Naive thymus-derived CD4-positive, alpha-beta T cell (primary cell): ENCODE results near the gene CCDC102B. TPM values are rescaled to one million over a fixed set of nuclear protein-coding genes. Genes with fewer than 3 reads are reported as not detected.

Source experiments
- ATAC-seq: fragments of 150-1000 bp; cut with Tn5 transposase; 2 replicates; pipeline ENCODE4 v1.10.0; 2021; ENCODE audit warnings: mild to moderate bottlenecking, moderate library complexity
- CTCF ChIA-PET: fragments of 350-600 bp; sonication (Branson Sonifier 250); formaldehyde crosslinking; loops from one replicate; lab custom pipeline; 2021; ENCODE audit warnings: antibody characterized with exemption; lab: Charles Lee
- POLR2A ChIA-PET: fragments of 350-600 bp; sonication (Branson Sonifier 250); formaldehyde crosslinking; loops from one replicate; lab custom pipeline; 2021; ENCODE audit warnings: antibody characterized with exemption, inconsistent platforms; lab: Charles Lee
- DNase-seq, 9 donors: peaks; one replicate each; pipeline versions ENCODE4 v3.0.0 to v3.0.0-alpha.2; 2020 to 2022; ENCODE audit warnings: mixed read lengths in 1 of 9
- H3K27ac ChIP-seq: one replicate; pipeline ENCODE4 v1.7.0; 2013; ENCODE audit warnings: mild to moderate bottlenecking, low read depth, low read length, moderate library complexity
- H3K27me3 ChIP-seq, 2 donors: one replicate each; pipeline ENCODE4 v1.7.0; 2013; ENCODE audit warnings: low read length in 2 of 2, mild to moderate bottlenecking in 2 of 2, moderate library complexity in 2 of 2; ENCODE audit not compliant: control insufficient read depth in 2 of 2, insufficient read depth in 2 of 2
- H3K36me3 ChIP-seq, 3 experiments: 1 replicate in 2 of 3; 2 replicates in 1 of 3; pipeline ENCODE4 v1.7.0; 2013; ENCODE audit warnings: low read length in 3 of 3, mild to moderate bottlenecking in 3 of 3, moderate library complexity in 1 of 3; ENCODE audit not compliant: insufficient read depth in 3 of 3, control insufficient read depth in 2 of 3
- H3K4me1 ChIP-seq, 2 donors: one replicate each; pipeline ENCODE4 v1.7.0; 2013; ENCODE audit warnings: low read length in 2 of 2, mild to moderate bottlenecking in 2 of 2, moderate library complexity in 1 of 2; ENCODE audit not compliant: control insufficient read depth in 2 of 2, insufficient read depth in 2 of 2
- H3K4me3 ChIP-seq: 2 replicates; pipeline ENCODE4 v1.7.0; 2013; ENCODE audit warnings: mild to moderate bottlenecking, low read length
- H3K9me3 ChIP-seq, 3 experiments: 1 replicate in 2 of 3; 2 replicates in 1 of 3; pipeline ENCODE4 v1.7.0; 2013; ENCODE audit warnings: low read length in 3 of 3; ENCODE audit not compliant: control insufficient read depth in 2 of 3
- H3K27ac Mint-ChIP-seq, 9 donors: one replicate each; pipeline ENCODE4 v1.8.0; 2020 to 2022; ENCODE audit warnings: mixed read lengths in 9 of 9, mild to moderate bottlenecking in 8 of 9, moderate library complexity in 5 of 9, inconsistent platforms in 2 of 9
- H3K27me3 Mint-ChIP-seq, 5 donors: one replicate each; pipeline ENCODE4 v1.8.0; 2021 to 2022; ENCODE audit warnings: mixed read lengths in 5 of 5, mild to moderate bottlenecking in 1 of 5
- H3K36me3 Mint-ChIP-seq, 5 donors: one replicate each; pipeline ENCODE4 v1.8.0; 2020 to 2022; ENCODE audit warnings: mixed read lengths in 5 of 5, mild to moderate bottlenecking in 3 of 5, inconsistent platforms in 1 of 5
- H3K4me1 Mint-ChIP-seq, 7 donors: one replicate each; pipeline ENCODE4 v1.8.0; 2020 to 2022; ENCODE audit warnings: mixed read lengths in 7 of 7, mild to moderate bottlenecking in 3 of 7, inconsistent platforms in 1 of 7
- H3K4me3 Mint-ChIP-seq, 10 donors: one replicate each; pipeline ENCODE4 v1.8.0; 2020 to 2022; ENCODE audit warnings: mild to moderate bottlenecking in 10 of 10, mixed read lengths in 10 of 10, moderate library complexity in 6 of 10, inconsistent platforms in 2 of 10
- H3K9me3 Mint-ChIP-seq, 11 donors: one replicate each; pipeline ENCODE4 v1.8.0; 2020 to 2022; ENCODE audit warnings: mixed read lengths in 11 of 11, mild to moderate bottlenecking in 4 of 11, inconsistent platforms in 1 of 11, moderate library complexity in 1 of 11
- intact Hi-C, 2 donors: fragments of 100-400 bp; cut with micrococcal nuclease; formaldehyde crosslinking; loops; one replicate each; pipeline ENCODE4 v1.15.1; 2023
- polyA plus RNA-seq, 2 donors: library from polyadenylated mRNA; unstranded; fragments of 300-500 nt; fragmentation: Illumina TruSeq; gene quantifications; one replicate each; pipeline ENCODE4 v1.2.3, GENCODE V29; 2021
- total RNA-seq, 6 experiments: library from RNA in 5 of 6; stranded (reverse) in 5 of 6; gene quantifications; 1 replicate in 5 of 6; 2 replicates in 1 of 6; pipeline ENCODE4 v1.2.3 and lab custom pipeline; 2021 to 2026

The CCDC102B gene
- total and polyA plus RNA-seq, 7 experiments from 2014 or later = 2.7 to 10.9 (median 6.4) TPM

DNA sequence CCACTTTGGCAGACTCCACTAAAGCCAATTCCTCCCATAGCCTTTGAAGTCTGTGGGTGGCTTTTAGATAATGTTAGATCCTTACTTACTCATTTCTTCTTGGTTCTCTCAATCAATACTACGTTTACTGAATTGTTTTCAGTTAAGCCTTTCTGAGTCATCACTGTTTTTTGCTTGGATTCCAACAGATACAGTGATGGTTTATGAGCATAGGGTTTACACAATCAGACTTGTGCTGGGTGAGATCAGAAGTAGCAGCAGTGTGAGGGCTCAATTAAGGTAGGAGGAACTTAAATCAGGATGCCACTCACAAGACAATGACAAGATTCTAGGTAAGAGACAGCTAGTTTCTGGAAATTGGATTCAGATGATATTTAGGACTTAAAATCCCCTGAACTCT lies 305.1 kb downstream of the CCDC102B start:
- Mint-ChIP-seq H3K4me1 (no peaks in the 10 kb centered on the region), H3K9me3 (peaks cover 0 to 7% (median 0%) of the 10 kb centered on the region in 11 donors), H3K27ac (no peak overlapping the region), H3K36me3 (no peaks in the 10 kb centered on the region), H3K27me3 (no peaks in the 10 kb centered on the region), H3K4me3 (no peak overlapping the region)
- intact Hi-C loops = no loop called here
- no peak overlapping the region for H3K4me3 ChIP-seq
- no peaks in the 10 kb centered on the region for H3K36me3 ChIP-seq
- H3K27me3 ChIP-seq = no peaks in the 10 kb centered on the region
- H3K27ac ChIP-seq = no peak overlapping the region
- H3K4me1 ChIP-seq = no peaks in the 10 kb centered on the region
- DNase-seq = no peak
- H3K9me3 ChIP-seq = no peaks in the 10 kb centered on the region
- POLR2A ChIA-PET = no interaction called here
- CTCF ChIA-PET = no interaction called here
- no peak for ATAC-seq

Other genes starting within 250 kb of the CCDC102B start
- gene TMX3, start 83.0 kb upstream of the CCDC102B start, total RNA-seq = 10 to 100 TPM; 42.0 to 76.5 (median 63.2) TPM
- 10 to 100 TPM; 18.7 to 20.2 TPM for gene TMX3, start 83.0 kb upstream of the CCDC102B start, polyA plus RNA-seq